K562 (cell line): ENCODE data around the gene DUSP28. TPM values are rescaled to one million over a fixed set of nuclear protein-coding genes. Genes with fewer than 3 reads are reported as not detected.

ENCODE experiments used
- BDP1 ChIP-seq: IDR thresholded peaks from 3 replicates; pipeline ENCODE4 v1.6.1; 2011; ENCODE audit not compliant: insufficient read length, insufficient read depth
- ELF4 ChIP-seq: fragments of 450-650 bp; formaldehyde crosslinking; IDR thresholded peaks from 2 replicates; pipeline ENCODE4 v1.4.0; 2022; ENCODE audit warnings: missing genetic modification characterization
- EP400 ChIP-seq: fragments of 450-650 bp; IDR thresholded peaks from 2 replicates; pipeline ENCODE4 v1.6.1; 2017; ENCODE audit warnings: antibody characterized with exemption, mild to moderate bottlenecking, moderate library complexity
- ETS1 ChIP-seq: conservative IDR thresholded peaks from 2 replicates; pipeline ENCODE4 v1.6.1; 2011; ENCODE audit warnings: low read depth, mild to moderate bottlenecking, low read length; ENCODE audit not compliant: control insufficient read depth
- ETV6 ChIP-seq, 3 experiments: fragments of 150-350 bp in 1 of 3; sonication (generic) in 1 of 3; formaldehyde crosslinking in 1 of 3; IDR thresholded peaks; 2 replicates each; pipeline versions ENCODE4 v1.6.1 to v1.8.0; 2014 to 2022; ENCODE audit warnings: borderline replicate concordance in 2 of 3, low read depth in 2 of 3, antibody characterized with exemption in 1 of 3, low read length in 1 of 3, mild to moderate bottlenecking in 1 of 3, missing genetic modification reagents in 1 of 3
- KLF6 ChIP-seq: fragments of 250-450 bp; sonication (Bioruptor Pico); IDR thresholded peaks from 2 replicates; pipeline ENCODE4 v1.4.0; 2020; ENCODE audit warnings: mild to moderate bottlenecking, moderate library complexity, borderline replicate concordance
- MAZ ChIP-seq, 2 experiments: fragments of 450-650 bp in 1 of 2; sonication (generic) in 1 of 2; formaldehyde crosslinking; IDR thresholded peaks in 1 of 2; conservative IDR thresholded peaks in 1 of 2; 2 replicates each; pipeline versions ENCODE4 v1.4.0 to v1.5.0; 2020; ENCODE audit warnings: mild to moderate bottlenecking in 1 of 2, missing genetic modification reagents in 1 of 2
- POLR2G ChIP-seq: fragments of 200-400 bp; formaldehyde crosslinking; IDR thresholded peaks from 2 replicates; pipeline ENCODE4 v1.6.1; 2017; ENCODE audit warnings: low read depth, mild to moderate bottlenecking, antibody characterized with exemption, low read length, moderate library complexity
- POLR2H ChIP-seq: IDR thresholded peaks from 2 replicates; pipeline ENCODE4 v1.6.1; 2016; ENCODE audit warnings: missing genetic modification characterization, low read depth, mild to moderate bottlenecking, control low read depth, missing compliant biosample characterization, moderate library complexity
- SMAD2 ChIP-seq: fragments of 150-350 bp; IDR thresholded peaks from 2 replicates; pipeline ENCODE4 v1.6.1; 2014; ENCODE audit warnings: low read depth, mild to moderate bottlenecking, low read length
- TAF1 ChIP-seq: IDR thresholded peaks from 2 replicates; pipeline ENCODE4 v1.6.1; 2011; ENCODE audit warnings: mild to moderate bottlenecking, low read length, moderate library complexity; ENCODE audit not compliant: insufficient read depth, control insufficient read depth, severe bottlenecking; ENCODE audit errors: extremely low read depth
- XRCC4 ChIP-seq: IDR thresholded peaks from one replicate; pipeline ENCODE4 v1.6.1; 2011; ENCODE audit not compliant: insufficient read depth, insufficient read length; ENCODE audit errors: extremely low read depth
- ZBTB40 ChIP-seq, 2 experiments: fragments of 450-650 bp in 1 of 2; sonication (generic) in 1 of 2; formaldehyde crosslinking in 1 of 2; IDR thresholded peaks; 2 replicates each; pipeline versions ENCODE4 v1.7.1 to v1.9.0; 2016 to 2022; ENCODE audit warnings: inconsistent platforms in 1 of 2, mild to moderate bottlenecking in 1 of 2, missing genetic modification reagents in 1 of 2
- polyA plus RNA-seq, 8 experiments: library from polyadenylated mRNA; depleted of rRNA in 4 of 8; stranded (reverse) in 5 of 8; unstranded in 3 of 8; fragments of >200 nt; fragmentation: Nextera tagmentation in 2 of 8; fragmentation: Illumina TruSeq in 1 of 8; extraction: Ambion mirVana in 2 of 8; extraction: Trizol in 1 of 8; gene quantifications; 2 replicates each; pipeline versions ENCODE4 v1.2.1 to v1.2.3, GENCODE V29; 2011 to 2014; ENCODE audit warnings: inconsistent platforms in 1 of 8, missing spikeins in 1 of 8
- total RNA-seq, 7 experiments: library from RNA; depleted of rRNA in 6 of 7; stranded (reverse); fragments of >200 nt in 6 of 7; fragmentation: Illumina TruSeq in 2 of 7; extraction: Trizol in 2 of 7; gene quantifications; 2 replicates each; pipeline versions ENCODE4 v1.2.1 to v1.2.3, GENCODE V29; 2011 to 2021; ENCODE audit warnings: low replicate concordance in 1 of 7
- TF ChIP-seq, protein P1 (sequence below): sonication (generic); formaldehyde crosslinking; IDR thresholded peaks from 2 replicates; pipeline ENCODE4 v1.9.0; 2022; ENCODE audit warnings: mild to moderate bottlenecking, missing genetic modification reagents

The DUSP28 gene
- total and polyA plus RNA-seq, 9 of the 15 experiments (the other 6 are each of a cell fraction or from before 2014, with no cell fraction given) = 2.8 to 8.1 (median 4.2) TPM

DNA sequence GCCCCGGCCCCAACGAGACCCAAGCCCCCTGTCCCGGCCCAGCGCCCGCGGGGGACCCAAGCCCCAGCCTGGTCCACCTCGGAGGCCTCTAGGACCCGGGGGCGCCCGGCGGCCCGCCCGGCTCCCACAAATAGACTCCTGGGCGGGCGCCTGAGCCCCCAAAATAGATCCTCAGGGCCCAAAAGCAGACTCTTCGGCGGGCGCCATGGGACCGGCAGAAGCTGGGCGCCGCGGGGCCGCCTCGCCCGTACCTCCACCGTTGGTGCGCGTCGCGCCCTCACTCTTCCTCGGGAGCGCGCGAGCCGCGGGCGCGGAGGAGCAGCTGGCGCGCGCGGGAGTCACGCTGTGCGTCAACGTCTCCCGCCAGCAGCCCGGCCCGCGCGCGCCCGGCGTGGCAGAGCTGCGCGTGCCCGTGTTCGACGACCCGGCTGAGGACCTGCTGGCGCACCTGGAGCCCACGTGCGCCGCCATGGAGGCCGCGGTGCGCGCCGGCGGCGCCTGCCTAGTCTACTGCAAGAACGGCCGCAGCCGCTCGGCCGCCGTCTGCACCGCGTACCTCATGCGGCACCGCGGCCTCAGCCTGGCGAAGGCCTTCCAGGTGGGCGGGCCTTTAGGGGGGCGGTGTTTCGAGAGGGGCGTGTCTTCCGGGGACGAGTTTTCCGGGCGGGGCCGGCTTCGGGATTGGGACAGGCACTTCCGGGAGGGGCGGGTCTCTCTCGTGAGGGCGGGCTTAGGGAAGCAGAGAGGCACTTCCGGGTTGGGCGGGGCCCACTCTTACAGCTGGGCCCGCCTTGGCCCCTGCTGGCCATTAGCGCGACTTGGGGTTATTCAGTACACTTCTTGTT lies 545 bp downstream of the DUSP28 start (continued):
- peak; percentile 72 for TF ChIP-seq ZBTB40 (IDR thresholded peaks at IDR 0.05)
- TF ChIP-seq ZBTB40 (CRISPR knock-in tag; IDR thresholded peaks at IDR 0.05) = no peak
- no peak for TF ChIP-seq ETV6 (IDR thresholded peaks at IDR 0.05; ENCODE audit: borderline replicate concordance in 1 of 2, low read depth in 2 of 2, low read length in 1 of 2)
- TF ChIP-seq ETV6 (CRISPR knock-in tag; IDR thresholded peaks at IDR 0.05; ENCODE audit: borderline replicate concordance) = no peak
- peak; percentile 44 to 47; a peak in 3 of 4 replicates for TF ChIP-seq MAZ (CRISPR knock-in tag; conservative IDR thresholded peaks at IDR 0.05 in 1 of 2, IDR thresholded peaks at IDR 0.05 in 1 of 2)
- TF ChIP-seq POLR2H (tag) = peak; percentile 71; the same call in 1 of the 2 replicates
- no peak for TF ChIP-seq BDP1
- peak; percentile 92 for TF ChIP-seq POLR2G
- no peak for TF ChIP-seq KLF6
- peak; percentile 96 for TF ChIP-seq ELF4
- peak; percentile 50; the same call in 1 of the 2 replicates for TF ChIP-seq EP400
- no peak for TF ChIP-seq SMAD2
- peak; percentile 72 for TF ChIP-seq ETS1
- TF ChIP-seq, protein P1, sequence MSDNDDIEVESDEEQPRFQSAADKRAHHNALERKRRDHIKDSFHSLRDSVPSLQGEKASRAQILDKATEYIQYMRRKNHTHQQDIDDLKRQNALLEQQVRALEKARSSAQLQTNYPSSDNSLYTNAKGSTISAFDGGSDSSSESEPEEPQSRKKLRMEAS (CRISPR knock-in tag) = peak; percentile 92
- peak; percentile 79 for TF ChIP-seq TAF1
- TF ChIP-seq XRCC4 = no peak
